AG20443 (cell line): ENCODE results near the gene HK3.

Experiments used
- DNase-seq: peaks from one replicate; pipeline ENCODE4 v3.0.0; 2012; ENCODE audit warnings: low spot score, mixed read lengths

Gene HK3

GRCh38 chr5:176899296-176899891 lies at the start of gene HK3:
TSS of gene HK3 (minus strand) at chr5:176899346. CDS start at chr5:176896159, 3,187 bp downstream.
- DNase-seq = no peak

GRCh38 chr5:176948458-176948857 lies 49.3 kb upstream of the HK3 start:
- DNase-seq = no peak

DNA sequence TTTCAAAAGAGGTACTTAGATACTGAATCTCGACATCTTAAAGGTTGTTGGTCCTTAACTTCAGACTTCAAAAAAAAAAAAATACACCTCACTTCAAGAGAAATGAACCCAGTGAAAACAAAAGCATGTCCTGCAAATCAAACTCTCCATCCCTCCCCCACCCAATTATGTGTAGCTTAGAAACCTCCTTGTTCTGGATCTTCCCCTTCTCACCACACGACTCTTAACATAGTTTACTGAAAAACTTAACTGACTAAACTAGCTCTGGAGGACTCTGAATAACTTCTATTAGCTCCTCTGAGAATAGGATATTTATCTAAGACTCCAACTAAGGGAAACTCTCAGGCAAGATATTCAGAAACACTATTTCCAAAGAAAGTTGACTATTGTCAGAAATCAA lies 48.7 kb upstream of the HK3 start:
- no peak for DNase-seq

DNA sequence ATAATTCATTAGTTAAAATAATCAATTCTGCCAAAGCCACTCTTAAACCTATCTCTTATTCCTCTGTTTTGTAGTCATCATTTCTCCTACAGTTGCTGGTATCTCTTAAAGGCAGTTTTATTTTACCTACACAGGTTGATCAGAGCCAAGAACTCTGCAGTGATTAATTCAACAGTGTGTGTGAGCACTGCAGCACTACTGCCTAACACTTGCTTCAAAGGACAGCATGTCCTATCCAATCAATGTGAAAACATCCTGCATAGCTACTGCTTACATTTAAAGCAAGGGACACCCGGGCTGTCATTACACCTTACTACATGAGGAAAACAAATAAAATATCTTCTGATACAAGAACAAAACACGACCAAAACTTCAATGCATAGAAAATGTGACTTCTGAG lies 45.1 kb upstream of the HK3 start:
- DNase-seq = no peak

- DNase-seq = no peak
Observed at GRCh38 chr5:176943816-176944215, 44.7 kb upstream of the HK3 start.

- no peak for DNase-seq
Observed at GRCh38 chr5:176941951-176942350, 42.8 kb upstream of the HK3 start.

DNA sequence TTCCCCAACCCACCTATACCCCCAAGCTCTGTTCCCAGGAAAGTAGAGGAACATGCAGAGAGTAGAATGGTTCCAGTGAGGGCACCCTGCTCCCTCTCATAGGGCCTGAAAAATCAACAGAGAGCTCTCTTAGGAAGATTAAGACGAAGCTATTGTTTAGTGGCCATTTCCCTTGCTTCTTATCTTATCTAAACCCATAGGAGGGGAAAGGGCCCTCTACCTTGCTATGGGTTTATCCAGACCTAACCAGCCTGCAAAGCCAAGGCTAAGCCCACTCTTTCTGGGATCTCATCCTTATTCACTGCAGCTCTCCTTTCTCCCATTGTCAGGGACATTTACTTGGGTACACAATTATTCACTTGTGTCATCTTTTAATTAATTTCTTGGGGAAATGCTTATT lies 39.3 kb upstream of the HK3 start:
- DNase-seq = no peak

DNA sequence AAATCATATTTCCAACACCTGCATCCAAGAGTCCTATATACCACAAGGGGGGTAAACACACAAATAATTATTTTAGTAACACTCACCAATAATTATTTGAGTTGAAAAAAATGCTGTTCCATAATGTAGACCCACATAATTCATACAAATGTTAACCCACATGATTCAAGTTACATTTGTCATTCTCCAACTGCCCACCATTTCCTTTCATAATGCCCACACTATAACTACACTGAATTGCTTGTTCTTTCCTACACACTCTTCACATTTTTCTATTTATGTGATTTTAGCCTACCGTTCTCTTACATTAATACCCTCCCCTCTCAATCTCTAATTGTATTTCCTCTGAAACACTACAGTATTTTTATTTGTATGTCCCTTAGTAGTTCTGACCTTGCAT lies 35.9 kb upstream of the HK3 start:
- no peak for DNase-seq

- no peak for DNase-seq
Observed at GRCh38 chr5:176934309-176934930, 35.3 kb upstream of the HK3 start.

DNA sequence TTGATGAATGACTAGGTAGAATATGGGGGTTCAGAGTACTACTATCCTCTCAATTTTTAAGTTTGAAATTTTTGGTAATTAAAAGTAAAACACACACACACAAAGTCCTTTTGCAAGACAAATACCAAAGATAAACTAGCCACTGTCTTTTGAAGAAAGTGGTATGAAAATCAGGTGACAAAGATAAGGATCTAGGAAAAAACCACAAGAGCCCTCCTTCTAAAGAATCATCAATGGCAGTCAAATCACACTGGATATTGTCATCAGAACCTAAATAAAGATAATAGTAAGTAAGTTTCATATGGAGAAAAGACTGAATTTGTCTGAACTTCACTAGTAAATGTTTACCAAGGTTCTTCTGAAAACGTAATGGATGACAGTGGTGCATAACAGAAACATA lies 30.5 kb upstream of the HK3 start:
- DNase-seq = no peak

DNA sequence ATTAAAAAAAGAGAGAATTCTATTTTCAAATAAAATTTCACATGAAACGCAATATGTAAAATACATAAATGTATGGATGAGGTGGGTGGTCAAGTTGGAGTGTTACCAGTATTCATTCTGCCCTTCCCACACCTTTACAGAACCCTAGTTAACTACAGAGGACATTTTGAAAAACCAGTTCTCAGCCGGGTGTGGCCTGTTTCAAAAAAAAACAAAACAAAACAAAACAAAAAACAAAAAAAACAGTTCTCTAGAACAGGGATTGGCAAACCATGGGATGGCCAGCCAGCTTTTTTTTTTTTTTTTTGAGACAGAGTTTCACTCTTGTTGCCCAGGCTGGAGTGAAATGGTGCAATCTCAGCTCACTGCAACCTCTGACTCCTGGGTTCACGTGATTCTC lies 28.4 kb upstream of the HK3 start:
- DNase-seq = peak; percentile 17

DNA sequence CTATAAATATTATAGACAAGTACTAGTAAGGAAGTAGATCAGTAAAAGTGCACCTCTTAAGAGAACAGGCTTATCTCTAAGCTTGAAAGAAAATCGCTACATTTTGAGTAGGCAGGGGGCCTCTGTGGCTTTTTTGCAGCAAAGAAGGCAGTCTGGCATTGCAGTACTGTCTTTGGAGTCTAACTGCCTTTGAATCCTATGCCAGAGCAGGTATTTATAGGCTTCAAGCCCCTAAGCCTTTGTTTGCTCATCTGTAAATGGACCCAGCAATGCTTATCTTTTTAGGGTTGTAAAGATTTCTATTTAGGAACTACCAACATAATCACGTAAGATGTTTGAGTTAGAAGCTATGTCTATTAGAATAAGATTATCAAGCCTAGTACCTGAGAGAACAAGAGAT lies 23.7 kb upstream of the HK3 start:
- no peak for DNase-seq

- DNase-seq = no peak
Observed at GRCh38 chr5:176921714-176922113, 22.6 kb upstream of the HK3 start.

GRCh38 chr5:176918613-176919012 lies 19.5 kb upstream of the HK3 start:
- no peak for DNase-seq

DNA sequence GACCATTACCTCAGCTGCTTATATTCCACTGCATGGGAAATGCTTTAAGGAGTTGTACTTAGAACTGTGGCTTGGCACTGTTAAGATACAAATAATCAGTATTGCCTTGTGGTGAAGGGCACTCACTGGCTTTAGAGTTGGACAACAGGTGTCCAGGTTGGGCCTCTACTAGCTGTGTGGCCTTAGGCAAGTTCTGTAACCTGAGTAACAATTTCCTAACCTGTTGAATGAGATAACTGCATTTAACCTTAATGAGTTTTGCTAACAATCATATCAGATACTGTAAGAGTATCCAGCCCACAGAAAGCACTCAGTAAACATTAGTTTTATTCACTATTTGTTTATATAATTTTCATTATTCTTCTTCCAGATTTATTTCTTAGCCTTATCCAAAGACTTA lies 17.2 kb upstream of the HK3 start:
- no peak for DNase-seq

DNA sequence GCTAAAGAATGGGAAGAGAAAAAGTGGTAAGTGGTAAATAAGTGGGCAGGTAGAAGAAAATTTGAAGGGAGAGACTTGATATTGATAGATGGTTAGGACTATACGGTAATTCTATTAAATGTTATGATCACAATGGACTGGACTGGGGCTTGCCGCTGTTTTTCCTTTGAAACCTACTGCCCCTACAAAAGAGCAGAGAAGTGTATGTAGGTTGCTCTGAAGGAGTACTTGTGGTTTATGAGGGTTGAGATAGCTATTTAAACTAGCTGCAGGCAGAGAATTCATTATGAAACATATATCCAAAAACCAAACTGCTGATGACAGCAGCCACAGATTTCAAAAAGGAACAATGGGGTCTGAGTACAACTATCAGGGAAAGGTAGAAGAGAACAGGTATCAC lies 16.8 kb upstream of the HK3 start:
- DNase-seq = no peak

DNA sequence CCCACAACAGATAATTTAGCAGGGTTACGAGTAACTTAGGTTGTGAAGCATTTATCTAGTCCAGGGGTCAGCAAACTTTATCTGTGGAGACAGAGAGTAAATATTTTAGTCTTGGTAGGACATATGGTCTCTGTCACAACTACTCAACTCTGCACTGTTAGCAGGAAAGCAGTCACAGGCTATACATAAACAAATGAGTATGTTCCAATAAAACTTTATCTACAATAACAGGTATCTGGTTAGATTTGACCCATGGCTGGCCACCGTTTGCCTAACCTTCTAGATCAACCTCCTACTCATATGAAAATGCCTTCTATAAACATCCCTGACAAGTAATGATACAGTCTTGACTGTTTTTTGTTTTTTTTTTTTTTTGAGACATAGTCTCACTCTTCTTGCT lies 13.0 kb upstream of the HK3 start:
- DNase-seq = no peak

GRCh38 chr5:176908675-176909368 lies 9.7 kb upstream of the HK3 start:
- DNase-seq = no peak

- DNase-seq = no peak
Observed at GRCh38 chr5:176906796-176907195, 7.7 kb upstream of the HK3 start.

GRCh38 chr5:176906126-176906525 lies 7.0 kb upstream of the HK3 start:
- DNase-seq = no peak

DNA sequence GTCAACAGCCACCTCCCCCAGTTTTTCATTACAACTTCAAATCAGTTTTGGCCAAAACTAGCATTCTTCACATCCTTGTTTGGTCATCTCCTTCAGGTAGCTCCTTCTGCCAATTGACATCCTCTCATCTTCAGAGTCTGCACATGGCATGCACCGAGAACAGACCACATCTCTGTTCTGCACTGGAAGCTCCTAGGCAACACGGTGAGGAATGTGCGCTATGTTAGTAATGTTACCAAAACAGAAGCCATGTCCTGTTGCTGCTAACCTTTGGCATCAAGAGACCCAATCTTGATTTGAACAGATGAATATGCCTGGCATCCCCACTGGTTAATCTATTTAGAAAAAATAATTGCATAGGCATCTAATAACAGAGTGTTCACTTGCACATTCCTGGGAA lies 5.1 kb upstream of the HK3 start:
- no peak for DNase-seq

DNA sequence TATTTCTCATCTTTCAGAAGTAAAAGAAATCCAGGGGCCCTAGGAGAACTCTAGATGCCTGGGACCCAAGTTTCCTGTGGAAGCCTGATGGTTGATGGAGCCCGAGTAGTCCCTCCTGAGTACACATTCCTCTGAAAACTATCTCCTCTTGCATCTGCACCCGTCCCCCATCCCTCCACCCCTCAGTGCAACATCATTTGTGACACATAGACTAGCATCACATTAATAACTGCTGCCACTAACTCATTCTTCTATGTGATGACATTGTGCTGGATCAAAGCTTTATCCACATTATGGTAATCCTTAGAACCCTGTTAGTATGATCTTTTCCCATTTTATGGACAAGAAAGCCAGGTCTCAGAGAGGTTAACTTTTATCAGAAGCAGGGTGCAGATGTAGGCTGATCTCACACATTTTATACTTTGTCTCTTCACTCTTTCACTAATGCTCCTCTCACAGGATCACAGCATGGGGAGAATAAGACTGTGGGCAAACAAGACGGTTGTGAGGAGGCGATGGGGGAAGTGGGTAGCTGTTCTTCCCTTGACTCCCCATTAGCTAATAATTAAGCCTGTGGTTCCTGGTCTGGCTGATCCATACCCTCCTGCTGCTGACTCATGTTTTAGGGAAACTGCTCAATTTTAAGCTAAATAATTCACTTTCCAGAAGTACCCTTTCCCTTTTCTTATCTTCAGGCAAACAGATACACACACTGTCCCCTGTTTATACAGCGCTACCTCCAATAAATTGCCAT lies 3.9 kb upstream of the HK3 start:
- no peak for DNase-seq
